BJ (cell line): Measurements from ENCODE around the gene U2AF1L4. TPM values are rescaled to one million over a fixed set of nuclear protein-coding genes. Genes with fewer than 3 reads are reported as not detected.
"Not testable (repeated sequence)": the region's sequence is repeated elsewhere in the genome, so short reads cannot be mapped to it uniquely, and the experiment has no call there.

ENCODE experiments used
- CTCF ChIA-PET: fragments of 350-600 bp; formaldehyde crosslinking; extraction: SDS; loops from one replicate; lab custom pipeline; 2021; ENCODE audit warnings: antibody characterized with exemption, inconsistent platforms; lab: Yijun Ruan, JAX
- POLR2A ChIA-PET: fragments of 300-600 bp; sonication (Branson Sonifier 250); formaldehyde crosslinking; extraction: SDS; loops from one replicate; lab custom pipeline; 2021; ENCODE audit warnings: antibody characterized with exemption; lab: Charles Lee
- DNase-seq: peaks from one replicate; pipeline ENCODE4 v3.0.0-alpha.2; 2011; ENCODE audit warnings: low read depth
- H3K27me3 ChIP-seq: 2 replicates; pipeline ENCODE4 v1.6.0; 2011; ENCODE audit warnings: low read length; ENCODE audit not compliant: control insufficient read depth, insufficient read depth
- H3K36me3 ChIP-seq: 2 replicates; pipeline ENCODE4 v1.5.1; 2011; ENCODE audit warnings: low read length; ENCODE audit not compliant: control insufficient read depth, insufficient read depth
- H3K4me3 ChIP-seq: 2 replicates; pipeline ENCODE4 v1.5.1; 2011; ENCODE audit warnings: low read depth, mild to moderate bottlenecking, control low read depth, low read length
- CTCF ChIP-seq: IDR thresholded peaks from 2 replicates; pipeline ENCODE4 v1.5.1; 2011; ENCODE audit warnings: low read depth, mild to moderate bottlenecking, control low read depth, inconsistent platforms, low read length, moderate library complexity; ENCODE audit not compliant: insufficient read depth
- polyA plus RNA-seq: library from polyadenylated mRNA; depleted of rRNA; stranded (reverse); fragments of >200 nt; gene quantifications from 2 replicates; pipeline ENCODE4 v1.2.3, GENCODE V29; 2011

The U2AF1L4 gene
- polyA plus RNA-seq, 1 experiment = 20.3 TPM

- no peak overlapping the region for H3K4me3 ChIP-seq
- POLR2A ChIA-PET = no interaction called here
- H3K27me3 ChIP-seq = no peaks in the 10 kb centered on the region
- H3K36me3 ChIP-seq = peaks cover 72% of the 10 kb centered on the region
- TF ChIP-seq CTCF = no peak
- no peak for DNase-seq
- CTCF ChIA-PET = no interaction called here
These were observed 16.2 kb downstream of the U2AF1L4 start for GRCh38 chr19:35729021-35729420.

- CTCF ChIA-PET = interaction anchor here (0.8 kb wide), 1 partner anchor 12 kb away, joined by 3 read pairs; no protein-coding TSS in a partner anchor
- Histone ChIP-seq H3K27me3 (no peaks in the 10 kb centered on the region), H3K4me3 (no peak overlapping the region), H3K36me3 (peaks cover 75% of the 10 kb centered on the region)
- no peak for TF ChIP-seq CTCF
- DNase-seq = no peak
- POLR2A ChIA-PET = no interaction called here
These were observed 17.1 kb downstream of the U2AF1L4 start for GRCh38 chr19:35727956-35728706.

- POLR2A ChIA-PET = no interaction called here
- CTCF ChIA-PET = no interaction called here
- no peak for TF ChIP-seq CTCF
- Histone ChIP-seq H3K27me3 (no peaks in the 10 kb centered on the region), H3K4me3 (no peak overlapping the region), H3K36me3 (peaks cover 77% of the 10 kb centered on the region)
- no peak for DNase-seq
These were observed 17.9 kb downstream of the U2AF1L4 start for GRCh38 chr19:35727053-35727955.

- CTCF ChIA-PET = no interaction called here
- Histone ChIP-seq H3K36me3 (peaks cover 68% of the 10 kb centered on the region), H3K27me3 (no peaks in the 10 kb centered on the region), H3K4me3 (no peak overlapping the region)
- no peak for DNase-seq
- POLR2A ChIA-PET = no interaction called here
- TF ChIP-seq CTCF = no peak
These were observed 19.9 kb downstream of the U2AF1L4 start for GRCh38 chr19:35725216-35725861.

GRCh38 chr19:35724560-35724959, 20.7 kb downstream of the U2AF1L4 start:
- ChIA-PET POLR2A (no interaction called here), CTCF (no interaction called here)

GRCh38 chr19:35724132-35724531, 21.1 kb downstream of the U2AF1L4 start:
- H3K4me3 ChIP-seq, DNase-seq, H3K27me3 ChIP-seq, CTCF ChIA-PET, POLR2A ChIA-PET: not testable (repeated sequence)
- H3K36me3 ChIP-seq = peaks cover 61% of the 10 kb centered on the region

More at GRCh38 chr19:35724560-35724959, 20.7 kb downstream of the U2AF1L4 start:
- Histone ChIP-seq H3K27me3 (no peaks in the 10 kb centered on the region), H3K4me3 (no peak overlapping the region), H3K36me3 (peaks cover 62% of the 10 kb centered on the region)
- TF ChIP-seq CTCF = no peak
- no peak for DNase-seq
